H1 (cell line): ENCODE results near the gene UPF3A. TPM values are rescaled to one million over a fixed set of nuclear protein-coding genes. Genes with fewer than 3 reads are reported as not detected.

ENCODE experiments used
- BACH1 ChIP-seq: IDR thresholded peaks from 2 replicates; pipeline ENCODE4 v1.6.1; 2012; ENCODE audit warnings: low read length, improper control_type of control experiment
- CBX8 ChIP-seq: fragments of 300-800, 300-1000 bp; sonication (generic); IDR thresholded peaks from 2 replicates; pipeline ENCODE4 v1.7.1; 2016; ENCODE audit warnings: low read depth, low read length, borderline replicate concordance
- CEBPB ChIP-seq: IDR thresholded peaks from 2 replicates; pipeline ENCODE4 v1.6.1; 2012; ENCODE audit warnings: low read depth, low read length
- CHD1 ChIP-seq: IDR thresholded peaks from 2 replicates; pipeline ENCODE4 v1.6.1; 2012; ENCODE audit warnings: low read depth, low read length, improper control_type of control experiment
- CHD2 ChIP-seq: IDR thresholded peaks from 2 replicates; pipeline ENCODE4 v1.6.1; 2012; ENCODE audit warnings: low read length, improper control_type of control experiment
- CHD7 ChIP-seq: fragments of 300-600 bp; sonication (generic); IDR thresholded peaks from 2 replicates; pipeline ENCODE4 v1.7.1; 2012; ENCODE audit warnings: low read length, moderate library complexity, mild to moderate bottlenecking, inconsistent platforms; ENCODE audit not compliant: insufficient replicate concordance
- CREB1 ChIP-seq: IDR thresholded peaks from 2 replicates; pipeline ENCODE4 v1.6.1; 2012; ENCODE audit warnings: inconsistent platforms
- JUN ChIP-seq: IDR thresholded peaks from 2 replicates; pipeline ENCODE4 v1.6.1; 2011; ENCODE audit warnings: low read depth, mild to moderate bottlenecking, improper control_type of control experiment, low read length
- RFX5 ChIP-seq: IDR thresholded peaks from 2 replicates; pipeline ENCODE4 v1.6.1; 2011; ENCODE audit warnings: low read depth, low read length, improper control_type of control experiment, borderline replicate concordance
- SAP30 ChIP-seq: fragments of 300-600 bp; sonication (generic); IDR thresholded peaks from 2 replicates; pipeline ENCODE4 v1.7.1; 2012; ENCODE audit warnings: low read length, moderate library complexity, mild to moderate bottlenecking, inconsistent platforms; ENCODE audit not compliant: insufficient read depth, insufficient replicate concordance
- SUZ12 ChIP-seq: fragments of 200-600 bp; sonication (generic); IDR thresholded peaks from 2 replicates; pipeline ENCODE4 v1.6.1; 2012; ENCODE audit warnings: mild to moderate bottlenecking, inconsistent platforms, low read length, moderate library complexity, mixed read lengths
- ZNF274 ChIP-seq: IDR thresholded peaks from 2 replicates; pipeline ENCODE4 v1.7.0; 2012; ENCODE audit warnings: low read length, borderline replicate concordance; ENCODE audit errors: extremely low read depth
- polyA plus RNA-seq, 7 experiments: library from polyadenylated mRNA; depleted of rRNA in 3 of 7; stranded (reverse) in 5 of 7; unstranded in 2 of 7; fragments of >200 nt in 5 of 7; fragments of 200-250 nt in 2 of 7; gene quantifications; 1 replicate in 5 of 7; 2 replicates in 1 of 7; 4 replicates in 1 of 7; pipeline versions ENCODE4 v1.2.1 to v1.2.3, GENCODE V29; 2011 to 2013; ENCODE audit warnings: missing spikeins in 2 of 7, mixed read lengths in 2 of 7
- total RNA-seq: library from RNA; stranded (reverse); fragmentation: NEBNext Ultra II Directional; extraction: Animal tissue kit (Norgen Biotek cat#: 25700); gene quantifications from 2 replicates; pipeline ENCODE4 v1.2.1, GENCODE V29; 2021

The UPF3A gene
- total and polyA plus RNA-seq, 2 of the 8 experiments (the other 6 are each of a cell fraction or from before 2014, with no cell fraction given): 47.1 to 58.2 TPM

GRCh38 chr13:114249077-114249476 is 32.3 kb upstream of the UPF3A start (continued):
- TF ChIP-seq CHD7: no peak
- TF ChIP-seq CBX8: no peak
- no peak for TF ChIP-seq CHD2
- TF ChIP-seq SUZ12: no peak
- TF ChIP-seq CHD1: no peak
- TF ChIP-seq BACH1: no peak
- TF ChIP-seq JUN: no peak
- TF ChIP-seq CREB1: no peak
- no peak for TF ChIP-seq RFX5
- TF ChIP-seq SAP30: no peak
- no peak for TF ChIP-seq ZNF274
- TF ChIP-seq CEBPB: no peak
